Measurements from ENCODE around the gene DLL4.

The DLL4 gene

DNA sequence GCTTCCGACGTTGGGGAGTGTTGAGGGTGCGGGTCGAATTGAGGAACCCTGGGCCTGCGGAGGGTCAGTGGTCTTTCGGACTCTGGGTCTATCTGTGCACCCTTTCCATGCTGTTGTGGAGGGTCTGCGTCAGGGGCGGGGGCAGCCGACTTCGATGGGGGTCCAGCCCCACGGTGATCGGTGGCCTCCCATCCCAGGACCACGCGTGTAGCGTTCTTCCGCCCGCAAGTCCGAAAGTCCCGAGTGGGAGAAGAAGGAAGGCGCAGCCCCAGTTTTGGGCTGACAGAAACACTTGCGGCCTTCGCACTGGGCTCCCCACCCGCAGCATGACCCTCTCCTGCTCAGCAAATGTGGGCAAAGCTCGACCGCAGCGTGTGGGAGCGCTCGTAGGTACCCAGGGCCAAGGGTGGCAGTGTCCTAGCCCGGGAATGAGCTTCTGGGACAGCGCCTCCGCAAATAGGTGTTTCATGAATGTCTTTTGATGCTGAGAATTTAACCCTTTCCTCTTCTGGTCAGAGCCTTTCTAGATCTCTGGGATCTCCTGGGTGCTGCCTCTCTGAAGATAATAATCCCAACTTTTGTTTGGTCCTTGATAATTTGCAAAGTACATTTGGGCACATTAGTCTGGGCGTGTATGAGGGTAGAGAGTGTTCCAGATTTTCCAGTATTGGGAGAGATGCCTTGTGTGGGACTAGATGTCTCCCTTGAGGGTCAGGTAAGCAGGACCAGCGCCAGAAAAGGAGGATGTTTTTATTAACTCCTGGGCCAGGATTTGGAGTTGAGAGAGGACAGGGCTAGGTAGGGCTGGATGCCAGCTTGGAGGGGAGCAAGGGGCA lies 2.3 kb upstream of the DLL4 start:
- no peak for DNase-seq

DNA sequence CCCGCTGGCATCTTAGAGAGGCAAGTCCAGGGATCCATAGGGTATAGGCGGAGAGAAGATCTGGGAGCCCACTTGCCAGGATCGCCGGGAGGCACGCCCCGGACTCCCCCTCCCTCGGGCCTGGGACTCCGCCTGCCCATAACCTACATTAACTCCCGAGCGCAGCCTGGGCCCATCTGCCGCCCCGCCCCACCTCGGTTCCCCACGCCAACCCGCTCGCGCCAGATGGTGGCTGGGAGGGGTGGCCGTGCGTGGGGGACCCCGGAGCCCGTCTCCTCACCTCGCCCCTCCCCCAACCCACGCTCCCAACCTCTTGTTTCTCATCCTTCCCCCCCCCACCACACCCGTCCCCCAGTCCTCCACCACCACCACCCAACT lies 1.7 kb upstream of the DLL4 start:
- DNase-seq = peak in 1 of 56 donors; percentile 22

DNA sequence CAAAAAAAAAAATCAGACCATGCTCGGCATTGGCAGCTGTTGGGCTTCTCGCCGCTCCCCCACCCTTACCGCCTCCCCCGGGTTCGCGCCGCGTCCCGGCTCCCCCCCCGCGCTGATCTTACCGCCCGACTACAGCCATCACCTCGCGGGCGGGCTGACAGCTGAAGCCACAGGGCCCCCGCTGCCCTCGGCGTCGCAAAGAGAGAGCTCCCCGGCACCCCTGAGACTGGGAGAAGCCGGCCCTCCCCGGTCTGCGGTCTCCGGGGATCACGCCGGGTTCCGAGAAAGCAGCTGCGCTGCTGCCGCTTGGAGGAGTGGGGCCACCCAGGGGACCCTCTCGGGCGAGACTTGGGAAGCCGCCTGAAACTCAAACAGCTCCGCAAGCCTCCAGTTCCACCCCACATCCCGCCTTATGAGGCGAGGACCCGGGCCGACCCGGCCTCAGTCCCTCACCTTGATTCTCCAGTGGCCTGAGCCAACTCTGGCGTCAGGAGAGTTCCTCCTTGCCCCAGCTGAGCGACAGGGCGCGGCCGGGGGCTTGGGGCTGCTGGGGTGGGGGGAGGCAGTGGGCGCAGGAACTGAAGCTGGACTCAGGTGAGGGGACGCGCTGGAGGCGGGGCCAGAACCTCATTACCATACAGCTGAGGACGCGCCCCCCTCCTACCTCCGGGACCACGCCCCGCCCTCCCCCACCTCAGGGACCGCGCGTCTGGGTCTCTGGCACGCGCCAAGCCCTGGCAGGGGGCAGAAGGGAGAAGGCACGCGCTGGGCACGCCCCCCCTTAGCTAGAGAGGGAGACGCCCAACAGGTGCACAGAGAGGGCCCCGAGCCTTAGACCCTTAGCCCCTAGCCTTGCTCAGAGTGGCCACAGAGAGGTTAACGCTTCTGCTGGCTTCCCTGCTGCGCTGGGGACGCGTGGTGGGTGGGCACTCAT lies 1.0 kb upstream of the DLL4 start:
- peak in 1 of 56 donors; percentile 22 for DNase-seq

DNA sequence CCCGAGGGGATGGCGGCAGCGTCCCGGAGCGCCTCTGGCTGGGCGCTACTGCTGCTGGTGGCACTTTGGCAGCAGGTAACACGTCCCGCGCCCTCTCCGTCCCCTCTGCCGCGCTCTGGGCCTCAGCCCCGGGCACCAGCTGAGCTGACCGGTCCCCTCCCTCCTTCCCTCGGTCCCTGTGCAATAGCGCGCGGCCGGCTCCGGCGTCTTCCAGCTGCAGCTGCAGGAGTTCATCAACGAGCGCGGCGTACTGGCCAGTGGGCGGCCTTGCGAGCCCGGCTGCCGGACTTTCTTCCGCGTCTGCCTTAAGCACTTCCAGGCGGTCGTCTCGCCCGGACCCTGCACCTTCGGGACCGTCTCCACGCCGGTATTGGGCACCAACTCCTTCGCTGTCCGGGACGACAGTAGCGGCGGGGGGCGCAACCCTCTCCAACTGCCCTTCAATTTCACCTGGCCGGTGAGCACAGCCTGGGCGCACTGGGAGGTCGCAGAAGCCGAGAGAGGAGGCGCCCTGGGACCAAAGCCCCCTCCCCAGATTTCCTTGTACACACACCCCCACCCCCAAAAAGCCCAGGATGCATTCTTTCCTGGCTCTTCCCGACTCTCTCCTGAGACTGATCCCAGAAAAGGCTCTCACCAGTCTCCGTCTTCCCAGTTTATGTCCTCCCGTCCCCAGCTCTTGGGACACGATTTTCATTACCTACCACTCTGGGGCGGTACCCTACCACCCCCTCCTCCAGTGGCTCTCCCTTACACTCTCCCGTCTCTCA lies 705 bp downstream of the DLL4 start:
- peak in 4 of 56 donors; percentile 12 to 26 (median 20) for DNase-seq

DNA sequence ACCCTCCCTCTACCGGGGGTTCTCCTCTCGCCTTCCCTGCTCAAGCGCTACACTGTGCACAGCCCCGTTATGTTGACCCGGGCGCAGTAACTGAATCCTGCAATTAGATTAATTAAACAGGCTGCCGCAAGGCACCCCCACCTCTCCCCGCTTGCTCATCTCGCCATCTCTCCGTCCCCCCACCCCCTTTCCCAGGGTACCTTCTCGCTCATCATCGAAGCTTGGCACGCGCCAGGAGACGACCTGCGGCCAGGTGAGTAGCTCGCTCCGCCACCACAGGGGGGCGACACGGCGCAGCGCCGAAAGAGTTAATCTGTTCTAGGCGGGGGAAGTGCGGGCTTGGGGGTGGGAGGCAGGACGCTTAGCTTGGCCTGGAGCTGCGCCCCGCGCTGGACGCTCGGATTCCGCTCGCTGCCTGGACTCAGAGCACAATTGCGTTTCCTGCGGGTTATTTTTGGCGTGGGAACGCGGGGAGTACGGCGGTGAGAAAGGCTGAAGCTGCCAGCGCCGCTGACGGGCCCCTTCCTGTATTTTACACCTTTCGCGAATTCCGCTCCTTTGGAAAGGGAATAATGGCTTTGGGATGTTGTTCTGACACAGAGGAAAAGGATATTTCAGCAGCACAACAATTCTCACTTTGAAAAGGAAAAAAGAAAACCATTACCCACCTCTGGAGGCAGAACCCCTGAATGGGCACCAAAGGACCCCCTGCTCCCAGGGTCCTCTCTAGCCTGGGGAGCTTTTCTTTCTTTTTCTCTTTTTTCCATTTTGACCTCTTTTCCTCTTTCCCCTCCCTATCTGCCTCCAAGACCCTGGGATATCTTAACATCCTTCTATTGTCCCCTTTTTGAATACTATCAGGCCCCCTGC lies 1.5 kb downstream of the DLL4 start:
- DNase-seq = peak in 10 of 56 donors; percentile 6 to 54 (median 14)

DNA sequence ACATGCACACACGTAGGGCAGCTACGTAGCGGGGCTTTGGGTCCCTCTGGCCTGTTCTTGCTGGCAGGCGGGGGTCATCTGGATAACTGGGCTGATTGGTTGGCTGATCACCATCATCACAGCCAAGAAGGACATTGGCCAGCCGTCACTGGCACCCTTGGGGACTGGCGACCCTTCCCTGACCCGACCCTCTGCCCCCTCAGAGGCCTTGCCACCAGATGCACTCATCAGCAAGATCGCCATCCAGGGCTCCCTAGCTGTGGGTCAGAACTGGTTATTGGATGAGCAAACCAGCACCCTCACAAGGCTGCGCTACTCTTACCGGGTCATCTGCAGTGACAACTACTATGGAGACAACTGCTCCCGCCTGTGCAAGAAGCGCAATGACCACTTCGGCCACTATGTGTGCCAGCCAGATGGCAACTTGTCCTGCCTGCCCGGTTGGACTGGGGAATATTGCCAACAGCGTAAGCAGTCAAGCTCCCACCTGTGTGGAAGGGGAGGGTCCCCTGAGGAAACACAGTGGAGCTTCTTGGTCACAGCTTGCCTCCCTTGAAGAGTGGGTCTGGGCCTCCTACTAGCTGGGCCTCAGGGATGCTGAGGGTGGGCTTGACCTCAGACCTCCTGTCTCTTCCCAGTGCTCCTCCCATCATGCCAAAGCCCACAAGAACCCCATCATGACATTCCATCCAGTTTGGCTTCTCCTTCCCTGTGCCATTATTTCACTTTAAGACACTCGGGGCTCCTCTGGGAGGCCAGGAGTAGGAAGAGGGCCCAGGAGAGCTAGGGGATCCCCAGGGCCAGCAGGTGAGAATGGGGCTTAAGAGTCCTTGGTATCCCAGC lies 2.4 kb downstream of the DLL4 start:
- DNase-seq = no peak

DNA sequence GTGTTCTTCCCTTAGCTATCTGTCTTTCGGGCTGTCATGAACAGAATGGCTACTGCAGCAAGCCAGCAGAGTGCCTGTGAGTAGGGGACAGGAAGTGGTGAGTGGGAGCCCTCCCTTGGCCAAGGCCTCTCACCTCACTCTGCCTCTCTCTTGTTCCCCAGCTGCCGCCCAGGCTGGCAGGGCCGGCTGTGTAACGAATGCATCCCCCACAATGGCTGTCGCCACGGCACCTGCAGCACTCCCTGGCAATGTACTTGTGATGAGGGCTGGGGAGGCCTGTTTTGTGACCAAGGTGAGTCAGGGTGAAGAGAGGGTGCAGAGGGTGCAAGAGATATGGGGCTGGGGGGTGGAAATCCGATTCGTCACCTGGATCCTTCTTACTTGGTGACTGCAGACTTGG lies 3.0 kb downstream of the DLL4 start:
- no peak for DNase-seq

DNA sequence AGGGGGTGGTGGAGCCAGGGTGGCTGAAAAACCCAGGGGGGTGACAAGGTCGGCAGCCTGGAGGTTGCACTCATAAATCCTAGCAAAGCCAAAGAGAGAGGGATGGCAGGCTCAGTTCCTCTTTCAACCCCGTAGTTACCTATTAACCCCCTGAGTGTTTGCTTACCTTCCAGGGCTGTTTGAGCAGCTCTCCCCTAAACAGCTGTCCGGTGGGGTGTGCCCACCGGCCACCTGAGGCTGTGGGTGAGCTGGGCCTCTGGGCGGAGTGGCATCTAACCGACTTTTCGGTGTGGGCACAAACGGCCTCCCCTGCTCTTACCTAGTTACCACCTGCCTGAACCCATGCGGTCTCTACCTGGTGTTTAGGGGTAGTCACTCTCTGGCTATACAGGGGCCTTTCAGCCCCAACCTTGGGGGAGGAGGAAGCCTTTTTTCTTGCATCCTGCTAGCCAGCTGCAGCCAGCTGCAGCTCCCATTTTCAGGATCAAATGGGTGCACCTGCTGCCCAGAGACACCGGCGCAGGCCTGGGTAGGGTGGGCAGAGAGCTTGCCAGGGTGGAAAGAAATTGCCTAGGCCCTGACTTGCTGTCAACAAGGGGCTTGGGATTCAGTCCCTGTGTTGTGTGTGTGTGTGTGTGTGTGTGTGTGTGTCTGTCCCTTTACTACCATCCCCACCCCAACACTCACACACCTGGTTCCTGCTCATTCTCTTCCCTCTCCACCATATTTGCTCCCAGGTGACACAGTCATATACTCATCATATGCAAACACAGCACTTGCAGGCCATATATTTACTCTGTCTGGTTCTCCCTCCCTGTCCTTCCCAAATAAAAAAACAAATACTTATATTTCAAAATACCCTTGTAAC lies 3.7 kb downstream of the DLL4 start:
- DNase-seq = no peak

DNA sequence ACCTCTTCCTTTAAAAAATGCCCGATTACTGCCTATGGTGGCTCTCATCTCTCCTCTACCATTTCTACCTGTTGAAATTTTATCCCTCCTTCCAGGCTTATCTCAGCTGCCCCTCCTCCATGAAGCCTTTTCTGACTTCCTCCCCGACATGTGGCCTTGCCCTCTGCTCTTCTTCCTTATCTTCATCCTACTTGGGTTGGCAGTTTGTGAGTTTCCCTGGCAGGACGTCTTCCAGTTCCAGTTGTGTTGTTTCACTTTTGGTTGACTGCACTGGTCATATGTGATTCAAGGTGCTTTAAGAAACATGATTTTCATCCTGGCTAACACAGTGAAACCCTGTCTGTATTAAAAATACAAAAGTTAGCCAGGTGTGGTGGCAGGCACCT lies 4.4 kb downstream of the DLL4 start:
- DNase-seq = no peak

DNA sequence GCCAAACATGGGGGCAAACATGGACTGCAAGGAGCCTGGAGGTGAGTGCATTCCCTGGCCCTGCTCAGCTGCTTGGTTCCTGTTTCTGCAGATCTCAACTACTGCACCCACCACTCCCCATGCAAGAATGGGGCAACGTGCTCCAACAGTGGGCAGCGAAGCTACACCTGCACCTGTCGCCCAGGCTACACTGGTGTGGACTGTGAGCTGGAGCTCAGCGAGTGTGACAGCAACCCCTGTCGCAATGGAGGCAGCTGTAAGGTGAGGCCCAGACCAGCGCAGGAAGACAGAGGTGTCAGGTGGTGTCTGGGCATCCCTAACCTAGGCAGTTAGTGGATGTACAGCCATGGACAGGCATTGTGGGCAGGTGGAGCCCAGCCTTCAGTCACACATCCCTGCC lies 5.3 kb downstream of the DLL4 start:
- no peak for DNase-seq

DNA sequence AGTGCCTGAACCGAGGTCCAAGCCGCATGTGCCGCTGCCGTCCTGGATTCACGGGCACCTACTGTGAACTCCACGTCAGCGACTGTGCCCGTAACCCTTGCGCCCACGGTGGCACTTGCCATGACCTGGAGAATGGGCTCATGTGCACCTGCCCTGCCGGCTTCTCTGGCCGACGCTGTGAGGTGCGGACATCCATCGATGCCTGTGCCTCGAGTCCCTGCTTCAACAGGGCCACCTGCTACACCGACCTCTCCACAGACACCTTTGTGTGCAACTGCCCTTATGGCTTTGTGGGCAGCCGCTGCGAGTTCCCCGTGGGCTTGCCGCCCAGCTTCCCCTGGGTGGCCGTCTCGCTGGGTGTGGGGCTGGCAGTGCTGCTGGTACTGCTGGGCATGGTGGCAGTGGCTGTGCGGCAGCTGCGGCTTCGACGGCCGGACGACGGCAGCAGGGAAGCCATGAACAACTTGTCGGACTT lies 7.1 kb downstream of the DLL4 start:
- no peak for DNase-seq

DNA sequence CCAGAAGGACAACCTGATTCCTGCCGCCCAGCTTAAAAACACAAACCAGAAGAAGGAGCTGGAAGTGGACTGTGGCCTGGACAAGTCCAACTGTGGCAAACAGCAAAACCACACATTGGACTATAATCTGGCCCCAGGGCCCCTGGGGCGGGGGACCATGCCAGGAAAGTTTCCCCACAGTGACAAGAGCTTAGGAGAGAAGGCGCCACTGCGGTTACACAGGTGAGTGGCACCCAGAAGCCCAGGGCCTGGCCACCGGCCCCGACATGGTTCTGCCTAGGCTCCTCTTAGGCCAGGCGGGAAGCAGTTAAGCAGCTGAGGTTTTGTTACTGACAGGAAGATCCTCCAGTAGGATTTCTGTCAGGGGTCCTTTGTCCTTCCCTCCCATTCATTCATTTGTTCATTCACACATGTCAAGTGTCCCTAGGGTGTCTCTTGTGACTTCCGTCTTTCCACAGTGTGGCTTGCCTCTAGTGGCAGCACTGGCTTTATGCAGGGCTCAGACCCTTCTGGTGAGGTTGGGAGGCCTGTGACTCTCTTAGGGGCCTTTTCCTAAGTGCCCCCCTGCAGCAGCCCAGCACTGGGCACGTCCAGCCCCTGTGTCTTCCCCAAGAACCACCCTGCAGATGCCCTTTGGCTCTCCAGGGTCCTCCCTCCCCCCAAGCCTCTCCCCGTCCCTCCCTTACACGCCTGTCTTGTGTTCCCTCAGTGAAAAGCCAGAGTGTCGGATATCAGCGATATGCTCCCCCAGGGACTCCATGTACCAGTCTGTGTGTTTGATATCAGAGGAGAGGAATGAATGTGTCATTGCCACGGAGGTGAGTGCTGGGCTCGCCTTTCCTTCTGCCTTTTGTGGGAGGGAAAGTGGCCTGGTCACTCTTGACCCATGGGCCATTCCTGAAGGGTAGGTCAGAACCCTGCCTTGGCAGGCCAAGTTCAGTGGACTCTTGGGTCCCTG lies 7.8 kb downstream of the DLL4 start:
- DNase-seq = no peak

DNA sequence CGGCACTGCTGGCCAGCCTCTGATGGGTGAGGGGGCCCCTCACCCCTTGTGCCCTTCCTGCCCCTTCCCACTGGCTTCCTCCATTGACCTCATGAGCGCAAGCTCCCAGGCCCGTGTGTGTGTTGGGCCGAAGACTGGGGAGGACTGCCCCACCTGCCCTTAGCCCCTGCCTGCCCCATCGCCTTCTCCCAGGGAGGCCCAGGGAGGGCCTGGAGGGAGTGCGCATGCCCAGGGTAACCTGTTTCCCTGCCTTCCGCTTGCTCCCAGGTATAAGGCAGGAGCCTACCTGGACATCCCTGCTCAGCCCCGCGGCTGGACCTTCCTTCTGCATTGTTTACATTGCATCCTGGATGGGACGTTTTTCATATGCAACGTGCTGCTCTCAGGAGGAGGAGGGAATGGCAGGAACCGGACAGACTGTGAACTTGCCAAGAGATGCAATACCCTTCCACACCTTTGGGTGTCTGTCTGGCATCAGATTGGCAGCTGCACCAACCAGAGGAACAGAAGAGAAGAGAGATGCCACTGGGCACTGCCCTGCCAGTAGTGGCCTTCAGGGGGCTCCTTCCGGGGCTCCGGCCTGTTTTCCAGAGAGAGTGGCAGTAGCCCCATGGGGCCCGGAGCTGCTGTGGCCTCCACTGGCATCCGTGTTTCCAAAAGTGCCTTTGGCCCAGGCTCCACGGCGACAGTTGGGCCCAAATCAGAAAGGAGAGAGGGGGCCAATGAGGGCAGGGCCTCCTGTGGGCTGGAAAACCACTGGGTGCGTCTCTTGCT lies 8.8 kb downstream of the DLL4 start:
- no peak for DNase-seq

DNA sequence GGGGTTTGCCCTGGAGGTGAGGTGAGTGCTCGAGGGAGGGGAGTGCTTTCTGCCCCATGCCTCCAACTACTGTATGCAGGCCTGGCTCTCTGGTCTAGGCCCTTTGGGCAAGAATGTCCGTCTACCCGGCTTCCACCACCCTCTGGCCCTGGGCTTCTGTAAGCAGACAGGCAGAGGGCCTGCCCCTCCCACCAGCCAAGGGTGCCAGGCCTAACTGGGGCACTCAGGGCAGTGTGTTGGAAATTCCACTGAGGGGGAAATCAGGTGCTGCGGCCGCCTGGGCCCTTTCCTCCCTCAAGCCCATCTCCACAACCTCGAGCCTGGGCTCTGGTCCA lies 9.4 kb downstream of the DLL4 start:
- no peak for DNase-seq

DNA sequence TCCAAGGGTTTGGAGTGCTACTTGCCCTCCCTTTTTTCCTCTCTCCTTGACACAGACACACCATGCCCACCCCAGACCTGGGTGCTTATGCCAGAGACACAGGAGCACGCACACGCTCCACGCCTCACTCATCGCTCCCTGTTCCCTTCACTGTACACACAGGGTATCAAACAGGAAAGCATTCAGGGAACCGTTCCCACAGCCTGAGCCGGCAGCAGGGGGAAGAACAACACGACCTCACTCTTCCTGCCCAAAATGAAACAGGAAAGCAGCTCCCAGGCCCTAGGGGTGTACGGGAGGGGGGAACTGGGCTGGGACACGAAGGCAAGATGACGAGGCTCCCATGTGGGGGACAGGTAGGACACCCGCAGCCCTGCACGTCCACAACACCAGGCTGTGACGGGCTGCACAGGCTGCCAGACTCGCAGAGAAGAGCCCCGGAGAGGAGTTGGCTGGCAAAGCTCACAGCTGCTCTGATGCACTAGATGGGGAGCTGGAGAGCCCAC lies 11.2 kb downstream of the DLL4 start:
- DNase-seq = no peak

DNA sequence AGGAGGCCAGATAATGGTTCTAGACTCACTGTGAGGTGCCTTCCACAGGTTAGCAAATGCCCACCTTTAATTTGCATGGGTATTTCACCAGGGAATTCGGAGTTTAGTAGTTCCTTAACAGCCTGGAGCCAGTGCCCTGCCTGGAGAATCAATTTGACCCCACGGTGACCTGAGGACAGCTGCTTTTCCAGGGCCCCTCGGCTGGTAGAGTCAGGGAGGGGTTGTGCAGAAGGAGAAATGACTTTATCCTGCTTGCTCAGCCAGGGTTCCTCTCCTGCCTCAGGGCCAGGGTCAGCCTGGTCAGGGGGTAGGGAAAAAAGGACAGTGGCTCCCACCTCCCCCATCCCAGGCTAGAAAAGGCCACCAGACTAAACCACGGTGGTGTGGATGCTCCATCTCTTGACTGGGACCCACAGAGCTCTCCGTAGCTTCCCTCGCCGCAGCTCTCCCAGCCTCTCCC lies 12.0 kb downstream of the DLL4 start:
- DNase-seq = peak in 1 of 56 donors; percentile 39
